Measurements from ENCODE around the gene KCNH1. TPM values are rescaled to one million over a fixed set of nuclear protein-coding genes. Genes with fewer than 3 reads are reported as not detected.

The KCNH1 gene
- total and polyA plus RNA-seq, 9 of the 15 experiments (the other 6 are each of a cell fraction or from before 2014, with no cell fraction given), result not detected

DNA sequence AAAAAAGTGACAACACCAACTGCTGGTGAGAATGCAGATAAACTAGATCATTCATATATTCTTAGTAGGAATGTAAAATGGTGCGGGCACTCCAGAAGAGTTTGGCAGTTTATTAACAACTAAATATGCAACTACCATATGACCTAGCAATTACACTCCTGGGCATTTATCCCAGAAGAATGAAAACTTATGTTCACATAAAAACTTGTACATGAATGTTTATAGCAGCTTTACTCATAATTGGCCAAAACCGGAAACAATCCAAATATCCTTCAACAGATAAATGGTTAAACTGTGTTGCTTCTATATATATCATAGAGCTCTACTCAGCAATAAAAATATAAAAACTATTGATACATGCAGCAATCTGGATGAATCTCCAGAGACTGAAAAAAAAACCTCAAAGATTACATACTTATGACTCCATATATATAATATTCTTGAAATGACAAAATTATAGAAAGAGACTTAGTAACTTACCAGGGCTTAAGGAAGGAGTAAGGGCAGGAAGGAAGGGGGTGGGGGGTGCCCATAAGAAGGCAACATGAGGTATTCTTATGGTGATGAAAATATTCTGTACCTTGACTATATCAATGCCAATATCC, 99.9 kb downstream of the KCNH1 start:
- no peak for ATAC-seq
- Histone ChIP-seq H3K4me1 (replicated peaks in 1 of 2; ENCODE audit: control insufficient read depth in 2 of 2, insufficient read depth in 2 of 2, low read length in 2 of 2) (no peaks in the 10 kb centered on the region; a peak in 1 of 5 replicates), H3K27me3 (ENCODE audit: control insufficient read depth in 2 of 2, insufficient read depth in 2 of 2, low read length in 2 of 2) (no peaks in the 10 kb centered on the region), H3K9me1 (ENCODE audit: control insufficient read depth, insufficient read depth, low read length) (no peaks in the 10 kb centered on the region), H3K4me3 (no peak overlapping the region), H3K27ac (ENCODE audit: extremely low read depth, low read depth, low read length) (no peak overlapping the region), H3K9ac (ENCODE audit: insufficient read depth in 1 of 2, low read depth in 2 of 2, low read length in 2 of 2) (no peak overlapping the region), H3K9me3 (replicated peaks; ENCODE audit: control insufficient read depth, insufficient read depth, low read depth, low read length) (no peaks in the 10 kb centered on the region; the same call in 1 of the 2 replicates), H4K20me1 (replicated peaks; ENCODE audit: control insufficient read depth, insufficient read depth, low read length) (no peaks in the 10 kb centered on the region), H3K36me3 (ENCODE audit: control insufficient read depth, insufficient read depth, low read length) (no peaks in the 10 kb centered on the region), H3K79me2 (ENCODE audit: control insufficient read depth, insufficient read depth, low read length) (no peaks in the 10 kb centered on the region), H2AFZ (ENCODE audit: low read depth, low read length) (no peak overlapping the region), H3K4me2 (ENCODE audit: insufficient read depth, low read length) (no peak overlapping the region)
- POLR2A ChIA-PET, result no interaction called here
- WGBS (ENCODE audit: insufficient coverage, low coverage, missing lambda C conversion rate), result 2% methylated on average over 2 of the region's 2 CpGs
- FAIRE-seq, result no peak
- BruUV-seq (replicated peaks), result no TSS peak
- no peak for TF ChIP-seq ZNF175 (CRISPR knock-in tag; IDR thresholded peaks at IDR 0.05; ENCODE audit: low read depth)
- TF ChIP-seq TOE1 (IDR thresholded peaks at IDR 0.05; ENCODE audit: borderline replicate concordance), result no peak
- no peak for TF ChIP-seq TOE1 (CRISPR knock-in tag; IDR thresholded peaks at IDR 0.05; ENCODE audit: borderline replicate concordance, low read depth)
- TF ChIP-seq CC2D1A (IDR thresholded peaks at IDR 0.05), result no peak
- TF ChIP-seq, protein P1, sequence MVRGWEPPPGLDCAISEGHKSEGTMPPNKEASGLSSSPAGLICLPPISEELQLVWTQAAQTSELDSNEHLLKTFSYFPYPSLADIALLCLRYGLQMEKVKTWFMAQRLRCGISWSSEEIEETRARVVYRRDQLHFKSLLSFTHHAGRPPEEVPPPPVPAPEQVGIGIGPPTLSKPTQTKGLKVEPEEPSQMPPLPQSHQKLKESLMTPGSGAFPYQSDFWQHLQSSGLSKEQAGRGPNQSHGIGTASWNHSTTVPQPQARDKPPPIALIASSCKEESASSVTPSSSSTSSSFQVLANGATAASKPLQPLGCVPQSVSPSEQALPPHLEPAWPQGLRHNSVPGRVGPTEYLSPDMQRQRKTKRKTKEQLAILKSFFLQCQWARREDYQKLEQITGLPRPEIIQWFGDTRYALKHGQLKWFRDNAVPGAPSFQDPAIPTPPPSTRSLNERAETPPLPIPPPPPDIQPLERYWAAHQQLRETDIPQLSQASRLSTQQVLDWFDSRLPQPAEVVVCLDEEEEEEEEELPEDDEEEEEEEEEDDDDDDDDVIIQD (CRISPR knock-in tag; IDR thresholded peaks at IDR 0.05), result no peak
- no peak for TF ChIP-seq MYBL2 (IDR thresholded peaks at IDR 0.05; ENCODE audit: low read depth)
- no peak for TF ChIP-seq MYBL2 (CRISPR knock-in tag; IDR thresholded peaks at IDR 0.05; ENCODE audit: borderline replicate concordance)
- no peak for DNase-seq (ENCODE audit: extremely low read depth in 1 of 4, low spot score in 3 of 4)
- in situ Hi-C loops (cut with MboI), result no loop called here
- CTCF ChIA-PET (ENCODE audit: low intra/inter-chr PET ratio), result no interaction called here
- intact Hi-C loops (cut with micrococcal nuclease), result no loop called here
